ENCODE results near the gene NHS. TPM values are rescaled to one million over a fixed set of nuclear protein-coding genes. Genes with fewer than 3 reads are reported as not detected.

Gene NHS
- total and polyA plus RNA-seq, 10 donors = 0.32 to 3.1 (median 2.1) TPM

DNA sequence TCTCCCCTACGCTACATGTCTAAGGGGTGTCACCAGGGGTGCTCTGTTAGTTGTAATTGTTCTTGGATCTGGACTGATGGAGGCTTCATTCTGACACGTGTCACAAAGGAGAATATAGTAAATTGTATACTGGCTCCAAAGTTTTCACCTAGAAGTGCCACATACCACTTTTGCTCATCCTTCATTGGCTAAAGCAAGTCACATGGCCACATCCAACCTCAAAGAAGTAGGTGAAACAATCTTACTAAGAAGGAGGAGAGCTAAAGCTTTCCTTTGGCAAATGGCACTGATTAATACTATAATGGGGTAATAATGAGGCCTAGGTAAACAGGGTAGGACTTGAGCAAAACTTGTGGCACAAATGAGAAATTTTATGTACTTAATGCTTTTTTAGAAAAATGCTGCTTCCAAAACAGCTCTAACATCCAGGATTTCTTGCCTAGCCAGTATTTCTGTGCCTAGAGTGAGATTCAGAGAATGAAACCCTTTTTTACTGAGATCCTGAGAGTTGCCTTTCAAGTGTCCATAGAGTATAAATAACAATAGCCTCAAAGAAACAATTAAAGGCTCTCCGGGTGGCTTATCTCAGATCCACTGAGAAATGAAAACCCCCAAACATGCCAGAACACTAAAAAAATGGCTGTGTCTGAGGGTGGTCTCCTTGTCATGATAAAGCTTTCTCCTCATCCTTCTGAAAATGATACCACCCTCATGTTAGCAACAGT lies 34.7 kb downstream of the NHS start:
- Histone ChIP-seq H3K27me3 (replicated peaks in 1 of 7) (peaks cover 0 to 11% (median 0%) of the 10 kb centered on the region in 7 donors), H3K27ac (no peak overlapping the region), H3K4me3 (no peak overlapping the region), H3K36me3 (no peaks in the 10 kb centered on the region), H3K9me3 (no peaks in the 10 kb centered on the region), H3K4me1 (no peaks in the 10 kb centered on the region)
- DNase-seq = no peak
- 73 to 87% (median 79%) methylated on average over 3 of the region's 3 CpGs for WGBS, 5 donors
- intact Hi-C loops (cut with DNase I; ENCODE audit: low total_unique reads) = no loop called here
- TF ChIP-seq POLR2A (IDR thresholded peaks at IDR 0.05) = no peak
- TF ChIP-seq, protein P1, sequence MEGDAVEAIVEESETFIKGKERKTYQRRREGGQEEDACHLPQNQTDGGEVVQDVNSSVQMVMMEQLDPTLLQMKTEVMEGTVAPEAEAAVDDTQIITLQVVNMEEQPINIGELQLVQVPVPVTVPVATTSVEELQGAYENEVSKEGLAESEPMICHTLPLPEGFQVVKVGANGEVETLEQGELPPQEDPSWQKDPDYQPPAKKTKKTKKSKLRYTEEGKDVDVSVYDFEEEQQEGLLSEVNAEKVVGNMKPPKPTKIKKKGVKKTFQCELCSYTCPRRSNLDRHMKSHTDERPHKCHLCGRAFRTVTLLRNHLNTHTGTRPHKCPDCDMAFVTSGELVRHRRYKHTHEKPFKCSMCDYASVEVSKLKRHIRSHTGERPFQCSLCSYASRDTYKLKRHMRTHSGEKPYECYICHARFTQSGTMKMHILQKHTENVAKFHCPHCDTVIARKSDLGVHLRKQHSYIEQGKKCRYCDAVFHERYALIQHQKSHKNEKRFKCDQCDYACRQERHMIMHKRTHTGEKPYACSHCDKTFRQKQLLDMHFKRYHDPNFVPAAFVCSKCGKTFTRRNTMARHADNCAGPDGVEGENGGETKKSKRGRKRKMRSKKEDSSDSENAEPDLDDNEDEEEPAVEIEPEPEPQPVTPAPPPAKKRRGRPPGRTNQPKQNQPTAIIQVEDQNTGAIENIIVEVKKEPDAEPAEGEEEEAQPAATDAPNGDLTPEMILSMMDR (IDR thresholded peaks at IDR 0.05 in 8 of 11, conservative IDR thresholded peaks at IDR 0.05 in 3 of 11) = no peak
- TF ChIP-seq POLR2AphosphoS5 (IDR thresholded peaks at IDR 0.05) = no peak

GRCh38 chrX:17410651-17411050 lies 35.7 kb downstream of the NHS start:
- Histone ChIP-seq H3K27ac (no peak overlapping the region), H3K27me3 (replicated peaks in 1 of 7) (peaks cover 0 to 18% (median 0%) of the 10 kb centered on the region in 7 donors), H3K4me1 (no peaks in the 10 kb centered on the region), H3K9me3 (no peaks in the 10 kb centered on the region), H3K4me3 (no peak overlapping the region), H3K36me3 (no peaks in the 10 kb centered on the region)
- DNase-seq = no peak
- intact Hi-C loops (cut with DNase I; ENCODE audit: low total_unique reads) = no loop called here
- 53 to 75% (median 65%) methylated on average over 2 of the region's 2 CpGs for WGBS, 5 donors
- TF ChIP-seq, protein P1 (IDR thresholded peaks at IDR 0.05 in 8 of 11, conservative IDR thresholded peaks at IDR 0.05 in 3 of 11) = no peak
- TF ChIP-seq POLR2AphosphoS5 (IDR thresholded peaks at IDR 0.05) (no peak), POLR2A (IDR thresholded peaks at IDR 0.05) (no peak)

- intact Hi-C loops (cut with DNase I; ENCODE audit: low total_unique reads) = no loop called here
- Histone ChIP-seq H3K9me3 (no peaks in the 10 kb centered on the region), H3K4me1 (no peaks in the 10 kb centered on the region), H3K27me3 (replicated peaks in 1 of 7) (peaks cover 0 to 18% (median 0%) of the 10 kb centered on the region in 7 donors), H3K27ac (no peak overlapping the region), H3K36me3 (no peaks in the 10 kb centered on the region), H3K4me3 (no peak overlapping the region)
- 80 to 96% (median 91%) methylated on average over 4 of the region's 4 CpGs for WGBS, 5 donors
- TF ChIP-seq POLR2AphosphoS5 (IDR thresholded peaks at IDR 0.05) (no peak), POLR2A (IDR thresholded peaks at IDR 0.05) (no peak)
- TF ChIP-seq, protein P1 (IDR thresholded peaks at IDR 0.05 in 8 of 11, conservative IDR thresholded peaks at IDR 0.05 in 3 of 11) = no peak
- no peak for DNase-seq
Observed at GRCh38 chrX:17411205-17411604, 36.2 kb downstream of the NHS start.

DNA sequence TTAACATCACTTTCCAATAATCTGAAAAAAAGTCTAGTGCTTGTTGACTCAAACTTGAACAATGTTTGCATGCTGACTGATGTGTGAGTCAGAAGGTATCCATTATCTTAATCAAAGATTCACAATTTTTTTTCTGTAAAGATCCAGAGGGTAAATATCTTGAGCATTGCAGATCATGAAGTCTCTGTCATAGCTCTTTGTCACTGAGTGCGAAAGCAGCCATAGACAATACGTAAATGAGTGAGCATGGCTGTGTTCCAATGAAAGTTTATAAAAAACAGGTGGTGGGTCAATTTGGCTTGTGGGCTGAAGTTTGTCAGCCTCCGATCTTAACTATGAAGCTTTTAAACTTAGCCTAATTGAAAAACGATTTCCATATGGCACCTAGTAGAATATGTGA lies 37.7 kb downstream of the NHS start:
- Histone ChIP-seq H3K27ac (no peak overlapping the region), H3K4me1 (no peaks in the 10 kb centered on the region), H3K36me3 (no peaks in the 10 kb centered on the region), H3K27me3 (replicated peaks in 1 of 7) (peaks cover 0 to 18% (median 0%) of the 10 kb centered on the region in 7 donors), H3K9me3 (no peaks in the 10 kb centered on the region), H3K4me3 (no peak overlapping the region)
- intact Hi-C loops (cut with DNase I; ENCODE audit: low total_unique reads) = no loop called here
- 77 to 89% (median 80%) methylated on average over 4 of the region's 4 CpGs for WGBS, 5 donors
- TF ChIP-seq POLR2A (IDR thresholded peaks at IDR 0.05) (no peak), POLR2AphosphoS5 (IDR thresholded peaks at IDR 0.05) (no peak)
- TF ChIP-seq, protein P1 (IDR thresholded peaks at IDR 0.05 in 8 of 11, conservative IDR thresholded peaks at IDR 0.05 in 3 of 11) = no peak
- no peak for DNase-seq
